ENCODE data around the gene PRKAR1B.

- TF ChIP-seq CTCF (IDR thresholded peaks at IDR 0.05) (no peak), POLR2A (IDR thresholded peaks at IDR 0.05) (no peak), EP300 (IDR thresholded peaks at IDR 0.05) (no peak)
Measured at GRCh38 chr7:711093-711921, 15.8 kb downstream of the PRKAR1B start.
